Aorta (tissue), 5 donors: ENCODE data around the gene MEF2C. TPM values are rescaled to one million over a fixed set of nuclear protein-coding genes. Genes with fewer than 3 reads are reported as not detected.

ENCODE experiments used
- ATAC-seq: fragments of 200-7000 bp; cut with Tn5 transposase; one replicate; pipeline ENCODE4 v1.9.1; 2022; ENCODE audit warnings: moderate library complexity; ENCODE audit not compliant: low FRiP score
- DNase-seq, 2 donors: peaks; one replicate each; pipeline ENCODE4 v3.0.0-alpha.2; 2020
- H3K27ac ChIP-seq, 2 donors: one replicate each; pipeline ENCODE4 v1.5.1; 2013; ENCODE audit warnings: low read length in 2 of 2, mild to moderate bottlenecking in 2 of 2, moderate library complexity in 2 of 2, control low read depth in 1 of 2, inconsistent platforms in 1 of 2, low read depth in 1 of 2
- H3K27me3 ChIP-seq, 2 donors: one replicate each; pipeline ENCODE4 v1.6.1; 2013; ENCODE audit warnings: control low read depth in 1 of 2, low read length in 1 of 2, mild to moderate bottlenecking in 1 of 2, moderate library complexity in 1 of 2; ENCODE audit not compliant: insufficient read depth in 2 of 2, control insufficient read depth in 1 of 2
- H3K36me3 ChIP-seq, 2 donors: one replicate each; pipeline ENCODE4 v1.6.1; 2013; ENCODE audit warnings: control low read depth in 1 of 2, low read length in 1 of 2, mild to moderate bottlenecking in 1 of 2; ENCODE audit not compliant: insufficient read depth in 2 of 2, control insufficient read depth in 1 of 2
- H3K4me1 ChIP-seq, 2 donors: one replicate each; pipeline ENCODE4 v1.6.1; 2013; ENCODE audit warnings: low read length in 2 of 2, control low read depth in 1 of 2, mild to moderate bottlenecking in 1 of 2, moderate library complexity in 1 of 2; ENCODE audit not compliant: insufficient read depth in 2 of 2, control insufficient read depth in 1 of 2
- H3K4me3 ChIP-seq, 2 donors: one replicate each; pipeline ENCODE4 v1.5.1; 2013; ENCODE audit warnings: low read length in 2 of 2, control low read depth in 1 of 2, mild to moderate bottlenecking in 1 of 2
- H3K9me3 ChIP-seq: one replicate; pipeline ENCODE4 v1.6.1; 2013; ENCODE audit warnings: mild to moderate bottlenecking, low read length; ENCODE audit not compliant: control insufficient read depth
- WGBS, 2 donors: extraction: QIAGEN DNeasy Blood & Tissue Kit; methylation state at CpG; one replicate each; pipeline ENCODE4 v1.1.7; 2013; 5-methylcytosine and 5-hydroxymethylcytosine counted together
- intact Hi-C, 2 donors: fragments of 100-400 bp; cut with DNase I; formaldehyde crosslinking; loops; one replicate each; pipeline versions ENCODE4 v1.14.2 to v1.15.0; 2022
- polyA plus RNA-seq, 2 donors: library from polyadenylated mRNA; stranded (reverse); fragments of 200-250 nt; gene quantifications; one replicate each; pipeline ENCODE4 v1.2.3, GENCODE V29; 2013
- total RNA-seq, 2 donors: library from RNA; stranded (reverse); fragmentation: NEBNext Ultra II Directional; extraction: Animal tissue kit (Norgen Biotek cat#: 25700); gene quantifications; one replicate each; pipeline ENCODE4 v1.2.1, GENCODE V29; 2021
- donor health status: healthy with polysubstance abuse.
- donor health status: Bipolar disorder and iron deficiency.
- donor health status: DM: no; HTN: no; CAD: no.
- donor health status: DM: no; HTN: no; CAD: no.
- donor health status: DM: yes; HTN: yes; CAD: no.

The MEF2C gene
- total and polyA plus RNA-seq, 4 donors, result 22.0 to 186 (median 80.3) TPM

DNA sequence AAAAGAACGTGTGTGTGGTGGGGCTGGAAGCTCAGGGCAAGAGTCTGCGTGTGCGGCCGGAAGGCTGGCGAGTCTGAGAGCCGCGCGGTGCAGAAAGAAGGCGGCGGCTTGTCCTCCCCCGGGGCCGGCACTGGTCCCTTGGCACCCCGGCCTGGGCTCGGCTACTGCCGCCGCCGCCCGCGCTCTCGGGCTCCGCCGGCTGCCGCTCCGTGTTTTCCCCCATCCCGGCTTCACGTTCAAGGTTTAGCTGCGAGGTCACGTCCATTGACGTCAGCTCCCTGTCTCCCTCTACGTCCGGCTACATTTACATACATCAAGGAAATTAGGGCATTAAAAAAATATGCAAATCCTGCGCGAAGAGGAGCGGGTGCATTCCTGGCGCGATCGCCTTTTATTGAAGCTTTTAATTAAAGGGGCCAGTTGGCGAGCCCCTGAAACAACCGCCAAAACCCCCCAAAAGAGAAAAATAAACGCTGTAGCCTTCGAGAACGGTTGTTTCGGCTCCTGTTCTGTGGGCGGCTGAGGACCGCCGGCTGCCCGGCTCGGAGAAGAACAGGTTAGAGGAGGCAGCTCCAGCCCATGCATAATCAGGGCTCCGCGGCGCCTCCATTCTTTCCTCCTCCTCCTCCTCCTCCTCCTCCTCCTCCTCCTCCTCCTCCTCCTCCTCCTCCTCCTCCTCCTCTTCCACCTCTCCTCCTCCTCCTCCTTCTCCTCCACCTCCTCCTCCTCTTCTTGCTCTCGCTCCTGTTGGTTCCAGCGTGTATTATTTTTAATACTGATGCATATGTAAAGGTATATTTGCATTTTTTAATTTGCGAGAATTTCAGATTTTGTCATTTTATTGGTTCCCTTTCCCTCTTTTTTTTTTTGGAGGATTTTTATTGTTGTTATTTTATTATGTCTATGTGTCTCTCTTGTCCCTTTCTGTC is 207.0 kb downstream of the MEF2C start:
- no peaks in the 10 kb centered on the region for H3K27me3 ChIP-seq
- no peaks in the 10 kb centered on the region for H3K4me1 ChIP-seq
- peak overlapping the region in 1 of 2 donors; percentile 41 for H3K4me3 ChIP-seq
- no peaks in the 10 kb centered on the region for H3K9me3 ChIP-seq
- H3K36me3 ChIP-seq, result no peaks in the 10 kb centered on the region
- no peak overlapping the region for H3K27ac ChIP-seq
- intact Hi-C loops, result no loop called here
- DNase-seq (peak; percentile 38 to 73), ATAC-seq (no peak)
- WGBS, 2 donors, result 5 to 7% methylated on average over 40 to 54 of the region's 54 CpGs

DNA sequence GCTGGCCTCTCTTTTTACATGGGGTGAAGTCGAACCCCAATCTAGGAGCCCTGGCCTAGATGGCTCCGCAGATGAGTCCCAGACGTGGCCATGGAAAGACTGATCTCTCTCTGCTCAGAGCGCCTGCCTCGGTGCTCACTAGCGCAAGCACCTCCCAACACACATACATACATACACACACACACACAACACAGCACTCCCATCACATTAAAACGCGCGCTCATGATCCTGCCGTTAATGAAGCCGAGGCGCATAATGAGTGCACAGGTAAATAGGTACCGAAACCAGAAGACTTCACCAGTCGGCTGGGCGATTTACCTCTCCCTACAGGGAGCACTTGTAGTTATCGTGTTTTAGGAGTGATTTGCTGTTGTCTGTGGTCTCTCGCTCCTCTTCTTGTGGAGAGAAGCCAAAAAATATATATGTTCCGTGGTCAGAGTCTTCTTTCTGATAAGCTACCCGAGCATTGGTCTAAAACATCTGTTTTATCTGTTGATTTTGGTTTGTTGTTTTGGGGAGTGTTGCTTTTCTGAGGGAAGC is 207.7 kb downstream of the MEF2C start:
- H3K4me3 ChIP-seq, result peak overlapping the region in 1 of 2 donors; percentile 18
- no peaks in the 10 kb centered on the region for H3K9me3 ChIP-seq
- H3K27ac ChIP-seq, result no peak overlapping the region
- DNase-seq (peak in 1 of 2 donors; percentile 34), ATAC-seq (peak; percentile 15)
- intact Hi-C loops, result no loop called here
- no peaks in the 10 kb centered on the region for H3K36me3 ChIP-seq
- 28 to 33% methylated on average over 19 of the region's 19 CpGs for WGBS, 2 donors
- peaks cover 0 to 2% of the 10 kb centered on the region in 2 donors for H3K27me3 ChIP-seq
- H3K4me1 ChIP-seq, result no peaks in the 10 kb centered on the region

DNA sequence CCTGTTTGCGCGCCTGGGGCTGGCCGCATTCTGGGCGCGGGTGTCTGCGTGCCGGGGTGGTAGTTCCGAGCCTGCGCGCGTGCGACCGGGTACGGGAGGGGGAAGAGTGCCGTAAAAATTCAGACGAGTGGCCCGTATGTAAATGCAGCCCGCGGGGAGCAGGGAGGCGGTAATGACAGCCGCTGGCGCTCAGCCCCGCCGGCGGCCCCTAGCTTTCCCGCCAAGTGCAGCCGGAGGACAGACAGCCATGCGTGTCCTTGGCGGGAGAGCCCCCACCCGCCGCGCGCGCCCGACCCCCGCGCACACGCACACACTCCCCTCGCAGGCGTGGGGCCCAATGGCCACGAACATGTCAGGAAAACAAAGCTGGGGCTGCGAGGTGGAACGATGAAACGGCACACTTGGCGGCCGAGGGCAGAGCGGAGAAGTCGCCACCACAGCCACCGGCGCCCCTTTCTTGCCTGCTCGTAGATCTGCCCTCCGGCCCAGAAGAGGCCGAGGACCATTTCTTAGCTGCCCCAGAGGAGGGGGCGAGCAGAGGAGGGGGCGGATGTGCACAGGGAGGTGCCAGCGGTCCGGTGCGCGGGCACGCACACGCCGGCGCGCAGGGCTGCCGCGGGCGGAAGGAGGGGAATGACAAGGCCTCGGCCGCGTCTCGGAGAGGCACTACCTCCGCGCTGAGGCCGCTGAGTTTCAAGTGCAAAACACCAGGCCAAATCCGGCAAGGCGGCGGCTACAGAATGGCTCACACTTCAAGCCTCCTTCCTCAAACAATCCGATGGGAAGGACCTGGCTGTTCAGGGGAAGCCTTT is 208.4 kb downstream of the MEF2C start:
- ATAC-seq (peak; percentile 50), DNase-seq (peak; percentile 48 to 78)
- H3K27me3 ChIP-seq, result peaks cover 0 to 3% of the 10 kb centered on the region in 2 donors
- 2 to 3% methylated on average over 74 to 78 of the region's 78 CpGs for WGBS, 2 donors
- intact Hi-C loops, result loop anchor here in 1 of 2 donors (5.0 kb wide), 1 partner anchor 532 kb away; no protein-coding TSS in a partner anchor
- H3K27ac ChIP-seq, result no peak overlapping the region
- H3K9me3 ChIP-seq, result no peaks in the 10 kb centered on the region
- H3K4me3 ChIP-seq, result peak overlapping the region in 1 of 2 donors; percentile 18
- no peaks in the 10 kb centered on the region for H3K36me3 ChIP-seq
- no peaks in the 10 kb centered on the region for H3K4me1 ChIP-seq

DNA sequence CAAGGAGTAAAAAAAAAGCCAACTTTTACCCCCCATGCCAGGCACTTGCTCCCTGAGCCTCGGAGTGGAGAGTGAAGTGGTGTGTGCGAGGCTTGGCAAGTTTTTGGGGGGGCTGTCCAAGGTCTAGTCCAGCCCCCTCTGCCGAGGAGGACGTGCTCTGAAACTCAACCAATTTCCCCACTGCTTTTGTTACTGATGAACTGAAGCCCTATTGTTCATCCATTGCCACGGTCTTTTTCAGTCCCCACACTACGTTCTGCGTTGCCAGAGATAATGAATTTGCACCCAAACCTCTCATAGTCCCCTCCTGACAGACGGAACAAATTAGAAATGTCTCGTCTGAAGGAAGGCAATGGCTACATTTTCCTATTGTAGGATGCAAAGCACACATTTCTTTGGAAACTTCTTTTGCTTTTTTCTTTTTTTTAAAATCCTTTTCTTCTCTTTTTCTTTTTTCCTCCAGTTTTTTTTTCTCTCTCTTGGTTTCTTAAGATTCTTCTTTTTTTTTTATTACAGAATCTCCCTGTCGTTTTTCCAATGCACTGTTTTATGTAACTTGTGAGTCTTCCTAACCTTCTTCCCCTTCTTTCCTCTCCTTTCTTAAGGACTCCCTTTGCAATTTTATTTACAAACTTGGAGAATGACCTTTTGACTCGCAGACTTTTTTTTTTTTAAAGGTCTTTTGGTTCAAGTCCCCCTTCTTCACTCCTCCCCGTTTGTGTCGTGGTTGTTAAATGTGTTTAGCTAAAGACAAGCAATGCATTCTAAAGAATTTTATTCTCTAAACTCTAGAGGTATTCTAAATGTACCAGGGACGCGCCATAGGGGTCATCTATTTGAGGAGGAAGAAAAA is 209.5 kb downstream of the MEF2C start:
- Histone ChIP-seq H3K9me3 (no peaks in the 10 kb centered on the region), H3K4me1 (no peaks in the 10 kb centered on the region), H3K4me3 (no peak overlapping the region), H3K27me3 (peaks cover 0 to 3% of the 10 kb centered on the region in 2 donors), H3K27ac (no peak overlapping the region), H3K36me3 (no peaks in the 10 kb centered on the region)
- WGBS, 2 donors, result 12 to 18% methylated on average over 15 of the region's 15 CpGs
- DNase-seq (no peak), ATAC-seq (no peak)
- intact Hi-C loops, result loop anchor here in 1 of 2 donors (5.0 kb wide), 1 partner anchor 531 kb away; no protein-coding TSS in a partner anchor

DNA sequence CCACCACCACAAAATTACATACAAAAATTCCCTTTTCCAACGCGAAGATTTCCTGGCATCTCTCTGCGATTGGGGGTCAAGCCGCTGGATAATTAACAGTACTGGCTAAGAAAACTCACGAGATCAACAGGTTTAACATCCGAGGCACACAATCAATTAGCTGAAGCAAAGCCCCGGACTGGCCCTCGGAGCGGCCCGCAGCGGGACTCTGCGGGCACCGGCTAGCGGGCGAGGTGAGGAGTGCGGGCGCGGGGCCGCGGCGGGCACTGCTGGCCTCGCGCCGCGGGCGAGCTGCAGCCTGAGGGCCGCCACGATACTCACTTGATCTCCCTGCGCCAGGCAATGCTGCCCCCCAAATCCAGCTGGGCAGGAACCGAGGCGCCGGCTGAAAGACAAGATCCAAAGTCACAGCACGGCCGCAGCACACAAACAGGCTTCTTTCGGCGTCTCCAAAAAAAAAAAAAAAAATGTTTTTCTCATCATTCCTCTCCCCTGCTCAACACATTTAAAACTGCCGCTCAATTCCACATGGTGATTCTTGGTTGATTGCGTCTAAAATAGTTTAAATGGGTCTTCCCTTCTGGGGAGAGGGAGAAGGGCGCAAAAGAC is 210.2 kb downstream of the MEF2C start:
- DNase-seq (peak in 1 of 2 donors; percentile 28), ATAC-seq (no peak)
- Histone ChIP-seq H3K4me1 (no peaks in the 10 kb centered on the region), H3K27me3 (peaks cover 1 to 3% of the 10 kb centered on the region in 2 donors), H3K4me3 (no peak overlapping the region), H3K27ac (no peak overlapping the region), H3K9me3 (no peaks in the 10 kb centered on the region), H3K36me3 (no peaks in the 10 kb centered on the region)
- intact Hi-C loops, result loop anchor here in 1 of 2 donors (5.0 kb wide), 1 partner anchor 530 kb away; no protein-coding TSS in a partner anchor
- 15 to 16% methylated on average over 39 of the region's 39 CpGs for WGBS, 2 donors

DNA sequence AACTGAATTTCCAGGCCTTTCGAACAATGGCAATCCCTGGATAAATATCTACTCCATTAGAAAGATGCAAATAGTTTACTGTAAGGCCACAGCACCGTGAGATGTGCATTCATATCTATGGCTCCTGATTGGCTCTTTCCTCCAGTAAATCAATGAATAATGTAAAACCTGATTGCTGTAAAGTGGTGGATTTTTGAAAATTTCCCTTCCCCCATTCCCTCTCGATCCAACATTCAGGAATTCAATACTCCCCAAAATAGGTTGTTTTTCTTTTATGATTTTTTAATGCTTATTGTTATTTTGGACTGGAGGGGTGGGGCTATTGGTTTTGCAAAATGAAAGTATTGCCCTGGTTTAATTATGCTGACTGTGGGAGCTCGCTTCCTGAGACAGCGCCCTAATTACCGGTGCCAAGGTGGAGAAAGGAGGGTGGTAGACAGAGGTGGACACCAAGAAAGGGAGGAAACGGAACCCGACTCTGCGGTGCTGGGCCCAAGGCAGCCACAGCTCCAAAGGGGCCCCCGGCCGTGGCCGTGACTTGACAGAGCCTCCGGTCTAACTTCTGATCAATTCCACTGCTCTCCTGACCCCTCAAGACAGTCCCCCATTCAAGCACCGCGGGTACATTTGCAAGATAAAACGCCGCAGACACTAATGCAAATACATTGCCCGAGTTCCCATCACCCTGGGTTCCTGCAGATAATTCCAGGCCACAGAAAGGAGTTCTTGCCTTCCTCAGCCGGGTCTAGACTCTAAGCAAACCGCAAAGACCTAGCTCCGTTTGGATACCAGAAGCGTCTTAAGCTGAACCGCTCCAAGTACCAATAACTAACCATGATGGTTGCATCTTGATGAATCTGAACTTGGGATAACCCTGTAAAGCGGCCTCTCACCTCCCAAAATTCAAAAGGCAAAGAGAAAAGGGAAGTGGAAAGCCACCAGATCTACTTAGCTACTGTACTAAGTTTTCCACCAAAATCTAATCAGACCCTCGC is 211.2 kb downstream of the MEF2C start:
- ATAC-seq (no peak), DNase-seq (peak in 1 of 2 donors; percentile 21)
- H3K27ac ChIP-seq, result no peak overlapping the region
- intact Hi-C loops, result loop anchor here in 1 of 2 donors (5.0 kb wide), 1 partner anchor 530 kb away; no protein-coding TSS in a partner anchor
- peaks cover 3 to 6% of the 10 kb centered on the region in 2 donors for H3K27me3 ChIP-seq
- H3K36me3 ChIP-seq, result no peaks in the 10 kb centered on the region
- H3K4me3 ChIP-seq, result no peak overlapping the region
- 19 to 20% methylated on average over 25 of the region's 25 CpGs for WGBS, 2 donors
- H3K4me1 ChIP-seq, result no peaks in the 10 kb centered on the region
- no peaks in the 10 kb centered on the region for H3K9me3 ChIP-seq

DNA sequence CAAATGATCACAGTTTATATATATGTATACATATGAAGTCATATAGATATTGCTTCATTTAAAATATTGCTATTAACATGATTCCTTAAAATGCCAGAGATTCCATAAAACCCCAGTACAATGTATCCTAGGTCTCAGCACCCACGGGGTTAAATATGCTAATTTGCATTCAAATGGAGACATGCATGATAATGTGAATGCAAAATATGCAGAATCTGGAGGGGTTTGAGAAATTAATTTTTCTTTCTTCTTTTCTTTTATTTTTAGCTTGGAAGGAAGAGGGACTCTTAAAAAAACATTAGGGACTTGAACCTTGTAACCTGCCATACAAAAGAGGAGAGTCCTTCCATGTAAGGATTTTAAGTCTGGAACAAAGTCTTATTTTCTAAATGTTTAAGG is 211.9 kb downstream of the MEF2C start:
- intact Hi-C loops, result loop anchor here in 1 of 2 donors (5.0 kb wide), 1 partner anchor 529 kb away; no protein-coding TSS in a partner anchor
- H3K27me3 ChIP-seq, result peaks cover 3 to 6% of the 10 kb centered on the region in 2 donors
- no peaks in the 10 kb centered on the region for H3K36me3 ChIP-seq
- no peaks in the 10 kb centered on the region for H3K4me1 ChIP-seq
- no peak overlapping the region for H3K4me3 ChIP-seq
- WGBS, 2 donors, result 10 to 27% methylated on average over 1 of the region's 1 CpG
- H3K27ac ChIP-seq, result no peak overlapping the region
- no peak for ATAC-seq
- DNase-seq, result no peak
- no peaks in the 10 kb centered on the region for H3K9me3 ChIP-seq
